HG03432 (cell line): ENCODE data around the gene SPECC1L.

ENCODE experiments used
- ATAC-seq: cut with Tn5 transposase; IDR thresholded peaks from one replicate; pipeline ENCODE4 v1.9.1; 2021; ENCODE audit warnings: mild to moderate bottlenecking, moderate library complexity; ENCODE audit not compliant: unreplicated experiment

Gene SPECC1L

DNA sequence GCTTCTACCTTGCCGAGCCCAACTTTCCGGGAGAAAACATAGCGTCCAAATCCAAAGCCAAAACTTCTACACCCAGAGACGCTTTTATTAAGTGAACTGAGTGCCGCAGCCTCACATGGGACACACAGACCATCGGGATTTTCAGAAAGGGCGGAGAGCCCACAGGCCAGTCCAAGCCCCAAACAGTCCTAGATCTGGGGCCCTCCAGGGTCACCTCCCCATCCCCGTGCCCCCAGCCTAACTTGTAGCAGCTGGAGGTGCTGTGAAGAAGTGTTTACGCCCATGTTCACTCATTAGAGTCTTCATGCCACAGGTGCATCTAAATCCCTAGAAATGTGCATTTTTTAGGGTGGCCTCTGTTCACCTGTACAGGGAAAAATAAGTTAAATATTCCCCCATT, 142.6 kb downstream of the SPECC1L start:
- ATAC-seq = no peak

- ATAC-seq = no peak
Observed at GRCh38 chr22:24413736-24414385, 143.2 kb downstream of the SPECC1L start.

DNA sequence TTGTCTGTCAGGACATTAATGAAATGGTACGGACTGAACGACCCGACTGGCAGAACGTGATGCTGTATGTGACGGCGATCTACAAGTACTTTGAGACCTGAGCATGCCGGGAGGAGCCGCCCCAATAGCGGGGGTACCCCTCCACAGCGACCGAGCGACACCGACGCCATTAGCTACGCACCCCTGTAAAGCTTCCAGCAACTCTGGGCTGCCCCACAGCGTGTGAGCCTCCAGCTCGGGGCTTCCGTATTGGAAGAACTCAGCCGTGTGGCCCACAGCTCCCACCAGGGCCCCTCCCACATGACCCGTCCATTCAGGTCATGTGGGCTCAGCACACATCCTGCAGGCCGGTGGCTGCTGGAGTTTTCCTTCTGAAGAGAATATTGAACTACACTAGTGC, 143.9 kb downstream of the SPECC1L start:
- ATAC-seq = no peak

DNA sequence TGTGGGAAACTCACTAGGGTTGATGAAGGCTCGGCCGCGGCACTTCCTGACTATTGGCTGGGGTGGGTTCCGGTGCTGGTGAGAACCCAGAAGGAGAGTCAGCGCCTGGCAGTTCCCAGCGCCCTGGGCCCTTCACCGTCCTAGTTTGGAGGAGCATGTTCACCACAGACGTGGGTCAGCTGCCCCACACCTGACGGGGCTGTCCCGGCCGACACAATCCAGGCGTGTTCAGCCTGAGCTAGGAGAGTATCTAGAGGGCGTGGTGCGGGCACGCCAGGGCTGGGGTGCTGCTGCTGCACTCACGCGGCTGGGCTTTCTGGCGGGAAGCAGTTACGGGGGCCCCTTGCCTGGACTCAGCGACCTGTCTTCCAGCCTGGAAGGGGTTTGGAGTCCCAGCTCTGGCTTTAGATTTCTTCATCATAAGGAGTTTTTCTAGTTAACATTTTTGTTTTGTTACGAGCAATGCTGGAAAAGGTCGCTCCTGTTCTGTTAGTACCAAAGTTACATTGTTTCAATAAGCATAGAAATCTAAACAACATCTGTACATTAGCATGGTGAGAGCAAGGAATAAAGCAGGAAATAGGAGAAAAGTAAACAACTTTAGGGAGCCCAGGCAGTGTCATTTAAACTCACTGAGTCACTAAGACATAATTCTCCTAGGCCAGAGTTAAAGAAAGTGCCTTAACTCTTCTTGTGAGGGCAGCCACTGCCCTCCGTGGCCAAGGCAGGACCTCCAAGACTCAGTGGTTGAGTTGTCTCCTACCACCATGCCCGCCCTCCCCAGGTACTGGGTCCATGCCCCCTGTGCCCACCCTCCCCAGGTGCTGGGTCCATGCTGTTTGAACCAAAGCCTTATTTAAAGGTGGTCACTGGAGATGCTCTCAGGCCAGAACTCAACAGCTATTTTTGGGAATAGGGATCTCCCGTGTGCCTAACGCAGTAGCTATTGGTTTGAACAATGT, 144.6 kb downstream of the SPECC1L start:
- ATAC-seq = no peak

DNA sequence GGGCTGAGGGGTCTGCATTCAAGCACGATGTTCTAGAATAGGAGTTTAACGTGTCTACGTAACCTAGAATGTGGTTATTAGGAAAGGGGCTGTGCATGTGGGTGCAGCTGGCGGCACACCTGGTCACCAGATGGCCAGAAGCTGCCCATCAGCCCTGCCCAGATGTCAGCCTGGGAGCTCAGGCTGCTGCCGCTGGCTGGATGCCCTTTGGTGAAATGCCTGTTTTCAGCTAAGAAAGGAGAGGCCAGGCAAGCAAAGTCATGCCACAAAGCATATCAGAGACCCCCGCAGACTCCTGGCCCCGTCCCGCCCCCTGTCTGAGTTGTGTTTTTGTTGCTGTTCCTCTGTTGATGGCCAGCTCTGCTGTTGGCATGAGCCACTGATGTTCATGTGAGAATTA, 145.5 kb downstream of the SPECC1L start:
- ATAC-seq = no peak

DNA sequence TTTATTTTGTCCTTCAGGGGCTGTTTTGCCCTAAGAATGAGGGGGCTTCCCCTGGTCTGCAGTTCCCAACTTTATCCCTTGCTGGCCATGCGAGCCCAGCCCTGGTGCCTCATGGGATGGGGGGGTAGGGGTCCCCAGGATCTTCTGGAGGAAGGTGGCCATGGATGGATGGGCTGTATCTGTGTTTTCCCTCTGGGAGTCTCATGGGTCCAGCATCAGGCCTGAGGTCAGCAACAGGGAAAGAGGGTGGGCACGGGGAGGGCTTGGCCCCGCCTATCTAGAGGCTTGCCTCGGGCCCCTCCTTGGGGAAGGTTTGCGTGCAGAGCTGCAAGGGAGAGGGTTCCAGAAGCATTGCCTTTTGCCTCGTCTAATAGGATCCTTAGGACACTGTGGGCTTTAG, 146.0 kb downstream of the SPECC1L start:
- no peak for ATAC-seq

- ATAC-seq = no peak
Observed at GRCh38 chr22:24417200-24417599, 146.6 kb downstream of the SPECC1L start.

DNA sequence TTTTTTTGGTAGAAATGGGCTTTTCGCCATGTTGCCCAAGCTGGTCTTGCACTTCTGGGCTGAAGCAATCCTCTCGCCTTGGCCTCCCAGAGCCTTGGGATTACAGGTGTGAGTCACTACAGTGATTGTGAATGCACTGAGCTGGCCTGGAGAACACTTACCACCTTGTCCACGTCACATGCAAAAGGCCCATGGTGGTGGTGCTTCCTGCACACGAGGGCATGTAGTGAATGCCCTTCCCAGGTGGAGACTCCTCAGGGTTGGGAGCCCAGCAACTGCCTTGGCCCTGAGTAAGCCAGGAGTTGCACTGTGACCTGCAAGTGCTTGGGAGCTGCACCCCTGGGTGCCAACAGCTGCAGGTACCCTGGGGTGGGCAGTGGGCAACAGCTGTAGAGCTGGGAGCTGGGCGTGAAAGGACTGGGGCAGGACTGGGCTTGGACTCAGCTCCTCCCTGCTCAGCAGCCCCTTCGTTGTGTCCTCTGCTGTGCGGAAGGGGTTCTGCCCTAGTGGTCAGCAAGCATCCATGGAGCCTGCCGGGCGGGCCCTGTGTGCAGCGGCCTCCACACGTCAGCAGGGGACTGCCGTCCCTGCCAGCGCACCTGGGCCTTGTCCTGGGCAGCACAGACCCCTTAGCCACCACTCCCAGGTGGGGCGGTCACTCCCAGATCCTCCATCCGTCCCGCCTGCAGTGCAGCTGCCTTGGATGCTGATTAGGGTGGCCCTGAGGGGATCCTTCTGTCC, 147.4 kb downstream of the SPECC1L start:
- no peak for ATAC-seq

DNA sequence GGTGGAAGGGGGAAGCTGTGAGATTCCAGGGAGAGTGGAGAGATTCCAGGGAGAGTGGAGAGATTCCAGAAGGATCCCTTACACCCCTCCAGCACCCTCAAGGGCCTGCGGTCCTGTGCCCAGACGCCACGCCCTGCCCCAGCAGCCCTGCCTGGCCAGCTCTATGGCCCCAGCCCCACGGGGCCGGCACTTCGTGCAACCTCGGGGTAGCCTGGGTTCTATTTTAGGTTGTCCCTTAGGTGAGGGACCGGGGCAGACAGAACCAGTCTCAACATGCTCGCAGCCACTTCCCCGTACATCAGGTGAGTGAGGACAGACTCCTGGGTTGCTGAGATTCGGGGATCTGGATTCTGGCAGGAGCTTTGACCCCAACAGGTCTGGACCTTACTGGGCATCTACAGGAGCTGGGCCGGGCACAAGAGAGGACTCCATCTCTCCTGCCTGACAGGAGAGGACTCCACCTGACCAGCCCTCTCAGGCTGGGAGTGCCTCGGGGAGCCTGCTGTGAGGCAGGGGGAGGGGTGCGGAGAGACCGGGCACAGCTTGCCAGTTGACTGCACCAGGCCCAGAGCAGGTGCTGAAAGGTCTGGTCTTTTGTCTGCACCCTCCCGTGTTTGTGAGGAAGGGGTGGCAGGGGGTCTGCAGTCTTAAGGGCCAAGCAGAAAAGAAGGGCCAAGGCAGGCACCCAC, 148.3 kb downstream of the SPECC1L start:
- no peak for ATAC-seq

DNA sequence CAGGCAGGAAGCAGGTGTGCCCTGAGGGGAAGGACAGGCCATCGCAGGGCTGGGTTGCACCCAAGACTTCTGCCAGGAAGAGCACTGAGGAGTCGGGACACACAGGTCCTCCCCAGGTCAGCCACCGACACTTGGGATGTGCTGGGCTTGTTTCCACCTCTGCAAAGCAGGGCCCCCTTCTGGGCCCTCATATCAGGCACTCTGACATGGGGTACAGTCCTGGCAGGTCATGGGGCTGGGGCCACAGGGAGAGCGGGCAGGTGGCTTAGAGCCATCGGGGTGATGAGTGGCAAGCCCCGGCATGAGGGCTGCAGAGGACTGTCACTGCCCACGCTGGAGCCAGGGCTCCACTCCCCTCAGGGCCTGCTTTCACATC, 148.8 kb downstream of the SPECC1L start:
- no peak for ATAC-seq

- ATAC-seq = no peak
Observed at GRCh38 chr22:24420072-24420976, 149.7 kb downstream of the SPECC1L start.

GRCh38 chr22:24420977-24421343, 150.3 kb downstream of the SPECC1L start:
- no peak for ATAC-seq

DNA sequence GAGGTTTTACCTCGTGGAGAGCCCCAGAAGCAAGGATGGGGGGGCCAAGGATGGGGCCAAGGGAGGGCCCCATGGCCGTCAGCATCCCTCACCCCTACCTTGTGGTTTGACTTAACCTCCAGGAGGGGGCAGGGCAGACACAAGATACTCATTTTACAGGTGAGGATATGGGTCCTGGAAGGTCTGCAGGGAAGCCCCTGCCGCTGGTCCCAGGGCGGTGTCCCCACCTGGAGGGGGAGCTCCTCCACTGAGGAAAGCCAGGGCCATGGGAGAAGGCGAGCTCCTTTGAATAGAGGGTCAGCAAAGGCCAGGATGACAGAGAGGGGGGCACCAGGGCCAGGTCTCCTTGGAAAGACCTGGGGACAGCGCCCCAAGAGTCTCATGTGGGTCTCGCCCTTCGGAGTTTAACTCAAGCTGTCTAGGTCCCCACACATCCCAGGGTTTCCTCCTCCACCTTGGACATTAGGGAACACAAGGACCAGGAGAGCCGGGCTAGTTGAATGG, 150.8 kb downstream of the SPECC1L start:
- ATAC-seq = no peak

GRCh38 chr22:24422102-24422665, 151.6 kb downstream of the SPECC1L start:
- ATAC-seq = no peak

- ATAC-seq = peak; percentile 35
Observed at GRCh38 chr22:24423519-24424000, 152.9 kb downstream of the SPECC1L start.

- no peak for ATAC-seq
Observed at GRCh38 chr22:24424001-24424900, 153.6 kb downstream of the SPECC1L start.

GRCh38 chr22:24424901-24425775, 154.5 kb downstream of the SPECC1L start:
- ATAC-seq = no peak
